Measurements from ENCODE around the gene CTNNB1.

GRCh38 chr3:41205591-41205990, 6.3 kb downstream of the CTNNB1 start:
- TF ChIP-seq CTCF (IDR thresholded peaks at IDR 0.05; ENCODE audit: insufficient read depth, low read length) (no peak), POLR2AphosphoS5 (IDR thresholded peaks at IDR 0.05; ENCODE audit: low read depth) (no peak)
